T47D (cell line): ENCODE data around the gene MCUB.
"Not testable (repeated sequence)": the region's sequence is repeated elsewhere in the genome, so short reads cannot be mapped to it uniquely, and the experiment has no call there.

Source experiments
- DNase-seq, 2 experiments: peaks; one replicate each; pipeline versions ENCODE4 v3.0.0 to v3.0.0-alpha.2; 2011 to 2012; ENCODE audit warnings: low read depth in 1 of 2, low spot score in 1 of 2
- JUND ChIP-seq: IDR thresholded peaks from 2 replicates; pipeline ENCODE4 v1.6.1; 2012; ENCODE audit warnings: low read depth
- in situ Hi-C: cut with HindIII; loops from 2 replicates; pipeline ENCODE4 v1.10.0; 2016; ENCODE audit warnings: low sequenced_read_pairs, low pct_unique_long_range_greater_than_20kb

The MCUB gene

DNA sequence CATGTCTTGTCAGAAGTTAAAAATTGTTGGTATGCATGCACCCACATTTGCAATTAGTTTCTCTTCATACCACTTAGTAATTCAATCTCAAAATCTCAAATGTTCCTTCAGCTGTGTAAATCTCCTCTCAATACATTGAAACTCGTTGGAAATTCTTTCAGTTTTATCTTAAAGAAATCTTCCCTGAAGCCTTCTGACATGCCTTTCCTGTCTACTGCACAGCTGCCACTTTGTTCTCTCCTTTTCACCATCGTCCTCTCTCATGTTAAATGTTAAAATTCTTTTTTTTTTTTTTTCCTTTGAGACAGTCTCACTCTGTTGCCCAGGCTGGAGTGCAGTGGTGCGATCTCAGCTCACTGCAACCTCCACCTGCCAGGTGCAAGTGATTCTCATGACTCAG lies 30.9 kb downstream of the MCUB start:
- in situ Hi-C loops, result no loop called here
- peak in 1 of 2 experiments; percentile 61 for DNase-seq
- no peak for TF ChIP-seq JUND

DNA sequence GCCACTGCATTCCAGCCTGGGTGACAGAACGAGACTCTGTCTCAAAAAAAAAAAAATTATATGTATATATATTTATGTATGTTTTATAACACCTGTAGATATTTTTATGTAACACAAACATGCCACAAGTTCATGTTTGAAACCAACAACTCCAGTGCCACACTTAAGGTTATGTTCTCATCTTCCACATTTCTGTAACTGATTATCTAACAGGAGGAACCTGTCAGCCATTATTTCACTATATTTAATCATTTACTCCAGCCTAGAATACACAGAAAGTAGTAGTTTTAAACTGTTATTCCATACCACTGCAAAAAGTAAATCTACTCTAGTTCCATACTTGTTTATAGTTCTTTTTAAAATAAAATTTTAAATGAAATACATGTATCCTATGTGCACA lies 32.3 kb downstream of the MCUB start:
- TF ChIP-seq JUND, result no peak
- in situ Hi-C loops, result no loop called here
- no peak for DNase-seq

DNA sequence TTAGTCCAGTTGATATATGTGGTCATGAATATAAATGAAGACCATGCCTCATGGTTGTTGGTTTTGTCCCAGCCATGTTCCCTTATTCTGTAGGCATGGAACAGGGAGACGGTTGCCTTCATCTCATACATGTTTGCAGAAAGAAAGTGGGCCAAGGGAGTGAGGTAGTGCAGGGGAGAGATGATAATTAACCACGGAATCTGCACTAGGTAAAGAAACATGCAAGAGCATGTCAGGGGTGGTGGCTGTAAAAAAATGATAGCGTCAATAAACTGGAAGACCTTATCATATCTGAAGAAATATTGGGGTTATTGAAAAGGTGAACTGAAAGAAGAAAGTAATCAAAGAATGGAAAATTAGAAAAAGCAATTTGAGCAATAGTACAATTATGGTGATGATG lies 35.1 kb downstream of the MCUB start:
- in situ Hi-C loops, DNase-seq: not testable (repeated sequence)

DNA sequence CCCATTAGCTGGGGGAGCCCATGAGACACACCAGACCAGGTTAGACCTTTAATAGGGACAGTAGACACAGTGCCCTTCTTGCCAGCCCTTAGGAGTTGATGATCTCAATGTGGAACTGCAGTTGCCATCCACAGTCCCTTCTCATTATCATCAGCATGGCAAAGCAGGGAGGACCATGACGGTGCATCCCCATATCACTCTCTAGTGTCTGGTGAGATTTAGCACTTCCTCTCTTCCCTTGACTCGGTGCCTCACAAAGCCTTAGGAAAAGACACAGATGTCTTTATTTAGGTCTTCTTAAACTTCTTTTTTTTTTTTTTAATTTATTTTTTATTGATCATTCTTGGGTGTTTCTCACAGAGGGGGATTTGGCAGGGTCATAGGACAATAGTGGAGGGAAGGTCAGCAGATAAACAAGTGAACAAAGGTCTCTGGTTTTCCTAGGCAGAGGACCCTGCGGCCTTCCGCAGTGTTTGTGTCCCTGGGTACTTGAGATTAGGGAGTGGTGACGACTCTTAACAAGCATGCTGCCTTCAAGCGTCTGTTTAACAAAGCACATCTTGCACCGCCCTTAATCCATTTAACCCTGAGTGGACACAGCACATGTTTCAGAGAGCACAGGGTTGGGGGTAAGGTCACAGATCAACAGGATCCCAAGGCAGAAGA lies 36.5 kb downstream of the MCUB start:
- in situ Hi-C loops, DNase-seq: not testable (repeated sequence)

DNA sequence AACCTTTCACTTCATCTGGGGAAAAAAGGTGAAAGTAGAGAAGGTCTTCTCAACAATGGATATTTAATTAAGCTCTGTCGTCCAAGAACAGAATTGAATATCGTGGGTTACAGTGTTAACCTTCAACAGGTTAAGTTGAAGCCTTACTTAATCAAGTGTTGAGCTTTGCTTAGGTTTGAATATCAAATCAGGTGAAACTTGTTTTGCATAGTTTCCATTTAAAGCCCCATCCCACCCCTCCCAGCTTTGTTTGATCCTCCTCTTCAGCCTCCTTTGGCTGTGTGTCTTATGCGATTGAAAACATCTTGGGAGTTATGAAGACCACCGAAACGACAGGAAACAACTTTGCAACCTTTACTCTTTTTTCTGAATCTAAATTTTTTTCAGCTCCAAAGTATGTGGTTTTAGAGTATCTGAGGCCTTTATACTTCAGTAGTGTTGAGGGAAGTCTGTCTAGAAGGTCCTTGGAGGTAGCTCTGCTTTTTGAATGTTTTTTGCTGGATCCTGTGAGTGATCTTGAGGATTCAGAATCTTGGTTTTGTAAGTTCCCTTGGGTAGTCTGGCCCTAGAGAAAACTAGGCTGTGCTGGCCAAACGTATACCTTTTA lies 39.1 kb downstream of the MCUB start:
- TF ChIP-seq JUND, result no peak
- in situ Hi-C loops, result no loop called here
- DNase-seq, result no peak

DNA sequence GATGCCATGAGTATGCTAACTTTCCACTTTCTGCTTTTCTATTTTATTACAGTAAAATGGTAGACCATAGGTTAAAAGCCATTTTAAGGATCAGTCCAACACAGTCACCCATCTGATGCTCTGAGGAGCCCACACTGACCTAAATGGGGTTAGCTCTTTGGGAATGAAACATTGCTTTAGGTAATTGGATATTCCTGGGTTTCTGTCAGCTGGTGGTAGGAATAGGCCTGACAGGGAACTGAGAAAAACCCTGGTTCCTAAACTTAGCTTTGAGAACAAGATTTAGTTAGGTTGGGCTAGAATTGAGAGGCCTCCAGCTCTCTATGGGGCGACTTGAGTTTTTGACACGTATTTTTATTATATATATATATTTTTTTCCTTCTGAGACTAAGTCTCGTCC lies 40.4 kb downstream of the MCUB start:
- in situ Hi-C loops, result no loop called here
- no peak for TF ChIP-seq JUND
- no peak for DNase-seq

DNA sequence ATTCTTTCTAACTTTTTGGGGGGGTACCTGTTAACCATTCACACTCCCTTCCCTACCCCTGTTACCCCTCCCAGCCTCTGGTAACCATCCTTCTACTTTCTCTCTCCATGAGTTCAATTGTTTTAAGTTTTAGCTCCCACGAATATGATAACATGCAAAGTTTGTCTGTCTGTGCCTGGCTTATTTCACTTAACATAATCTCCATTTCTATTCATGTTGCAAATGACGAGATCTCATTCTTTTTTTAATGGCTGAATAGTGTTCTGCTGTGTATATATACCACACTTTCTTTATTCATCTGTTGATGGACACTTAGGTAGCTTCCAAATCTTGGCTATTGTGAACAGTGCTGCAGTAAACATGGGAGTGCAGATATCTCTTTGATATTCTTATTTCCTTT lies 41.3 kb downstream of the MCUB start:
- no peak for DNase-seq
- no peak for TF ChIP-seq JUND
- in situ Hi-C loops, result no loop called here

DNA sequence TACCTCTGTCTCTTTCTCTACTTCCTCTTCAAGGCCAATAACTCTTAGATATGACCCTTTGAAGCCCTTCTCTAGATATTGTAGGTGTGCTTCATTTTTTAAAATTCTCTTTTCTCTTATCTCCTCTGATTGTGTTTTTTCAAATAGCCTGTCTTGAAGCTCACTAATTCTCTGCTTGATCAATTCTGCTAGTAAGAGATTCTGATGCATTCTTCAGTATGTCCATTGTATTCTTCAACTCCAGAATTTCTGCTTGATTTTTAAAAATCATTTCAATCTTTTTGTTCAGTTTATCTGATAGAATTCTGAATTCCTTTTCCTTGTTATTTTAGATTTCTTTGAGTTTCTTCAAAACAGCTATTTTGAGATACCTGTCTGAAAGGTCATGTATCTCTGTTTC lies 47.9 kb downstream of the MCUB start:
- in situ Hi-C loops, result no loop called here
- no peak for DNase-seq

DNA sequence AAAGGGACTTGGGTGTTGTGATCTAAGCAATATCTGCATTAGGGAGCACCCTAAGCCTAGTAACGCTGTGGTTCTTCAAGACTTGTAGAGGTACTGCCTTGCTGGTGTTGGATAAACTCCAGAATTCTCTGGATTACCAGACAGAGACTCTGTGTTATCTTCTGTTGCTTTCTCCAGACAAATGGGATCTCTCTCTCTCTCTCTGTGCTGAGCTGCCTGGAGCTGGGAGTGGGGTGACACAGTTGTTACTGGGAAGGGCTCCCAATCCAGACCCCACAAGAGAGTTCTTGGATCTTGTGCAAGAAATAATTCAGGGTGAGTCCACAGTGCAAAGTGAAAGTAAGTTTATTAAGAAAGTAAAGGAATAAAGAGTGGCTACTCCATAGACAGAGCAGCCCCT lies 48.8 kb downstream of the MCUB start:
- no peak for DNase-seq
- in situ Hi-C loops, result no loop called here
- TF ChIP-seq JUND, result no peak

More for the DNA sequence above, 47.9 kb downstream of the MCUB start:
- no peak for TF ChIP-seq JUND

DNA sequence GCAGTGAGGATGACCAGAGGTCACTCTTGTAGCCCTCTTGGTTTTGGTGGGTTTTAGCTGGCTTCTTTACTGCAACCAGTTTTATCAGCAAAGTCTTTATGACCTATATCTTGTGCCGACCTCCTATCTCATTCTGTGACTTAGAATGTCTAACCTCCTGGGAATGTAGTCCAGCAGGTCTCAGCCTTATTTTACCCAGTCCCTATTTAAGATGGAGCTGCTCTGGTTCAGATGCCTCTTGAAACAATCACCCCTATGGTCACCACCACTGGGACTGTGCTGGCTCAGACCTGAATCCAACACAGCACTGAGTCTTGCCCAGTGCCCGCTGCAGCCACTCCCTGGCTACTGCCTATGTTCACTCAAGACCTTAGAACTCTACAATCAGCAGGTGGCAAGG lies 49.4 kb downstream of the MCUB start:
- in situ Hi-C loops, result no loop called here
- no peak for DNase-seq
- TF ChIP-seq JUND, result no peak

DNA sequence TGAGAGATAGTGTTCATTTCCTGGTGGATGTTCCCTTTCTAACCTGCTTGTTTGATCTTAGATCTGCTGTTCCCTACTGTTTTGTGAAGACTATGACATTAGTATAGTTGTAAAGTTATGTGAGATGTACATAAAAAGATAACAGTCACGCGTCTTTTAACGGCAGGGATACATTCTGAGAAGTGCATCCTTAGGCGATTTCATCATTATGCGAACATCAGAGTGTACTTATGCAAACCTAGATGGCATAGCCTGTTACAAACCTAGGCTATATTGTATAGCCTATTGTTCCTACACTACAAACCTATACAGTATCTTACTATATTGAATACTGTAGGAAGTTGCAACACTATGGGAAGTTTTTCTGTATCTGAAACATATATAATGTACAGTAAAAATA lies 50.4 kb downstream of the MCUB start:
- TF ChIP-seq JUND, result no peak
- no peak for DNase-seq
- in situ Hi-C loops, result no loop called here

DNA sequence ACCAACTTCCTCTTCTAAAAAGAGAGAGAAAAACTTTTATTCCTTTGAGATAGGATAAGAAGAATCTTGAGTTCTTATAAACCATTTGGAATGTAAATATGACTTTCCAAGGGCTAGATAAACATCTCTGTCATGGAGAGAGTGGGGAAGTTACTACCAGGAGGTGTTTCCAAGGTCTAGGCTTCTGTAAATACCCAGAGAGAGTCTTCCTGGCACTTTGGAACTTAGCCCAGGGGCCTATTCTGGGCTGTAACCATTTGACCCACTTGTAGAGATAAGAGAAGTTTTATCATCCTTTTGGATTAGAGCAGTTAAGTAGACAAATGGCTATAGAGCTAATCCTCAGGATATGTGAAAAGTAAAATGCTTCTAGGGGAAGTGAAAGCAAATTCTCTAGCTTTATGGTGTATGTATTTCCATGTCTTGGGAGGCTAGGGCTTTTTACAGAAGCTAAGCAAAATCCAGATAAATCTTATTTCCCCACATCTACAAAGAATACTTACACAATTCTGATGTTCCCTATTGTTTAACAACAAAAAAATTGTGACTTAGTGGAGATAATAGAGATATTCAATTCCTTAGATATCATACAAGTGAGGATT lies 51.1 kb downstream of the MCUB start:
- no peak for TF ChIP-seq JUND
- no peak for DNase-seq
- in situ Hi-C loops, result no loop called here

DNA sequence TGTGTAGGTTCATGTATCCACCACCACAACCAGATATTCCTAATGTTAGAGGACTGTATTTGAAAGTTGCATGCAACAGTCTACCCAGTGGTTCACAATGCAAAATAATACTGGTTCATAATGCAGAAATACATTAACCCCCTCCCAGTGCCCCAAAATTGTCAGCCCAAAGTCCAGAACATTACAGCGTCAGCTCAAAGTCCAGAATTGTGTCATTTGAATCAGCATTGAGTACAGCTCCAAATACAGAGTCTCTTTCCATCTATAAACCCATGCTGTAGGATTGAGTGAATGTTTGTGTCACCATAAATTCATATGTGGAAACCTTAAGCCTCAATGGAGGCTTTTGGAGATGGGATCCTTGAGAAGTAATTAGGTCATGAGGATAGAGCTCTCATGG lies 54.0 kb downstream of the MCUB start:
- TF ChIP-seq JUND, result no peak
- in situ Hi-C loops, result no loop called here
- DNase-seq, result no peak

DNA sequence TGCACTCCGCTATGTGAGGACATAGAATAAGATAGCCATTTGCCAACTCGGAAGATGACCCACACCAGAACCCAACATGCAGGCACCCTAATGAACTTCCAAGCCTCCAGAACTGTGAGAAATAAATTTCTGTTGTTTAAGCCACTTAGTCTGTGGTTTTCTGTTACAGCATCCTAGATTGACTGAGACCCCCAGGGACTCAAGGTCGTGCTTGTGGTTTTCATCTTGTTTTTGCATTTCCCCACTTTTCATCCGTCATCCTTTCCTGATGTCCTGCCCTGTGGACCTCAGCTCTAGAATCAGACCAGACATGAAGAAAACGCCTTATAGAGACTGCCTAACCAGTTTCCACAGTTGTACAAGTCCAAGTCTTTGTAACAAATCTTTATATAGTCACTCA lies 54.4 kb downstream of the MCUB start:
- no peak for TF ChIP-seq JUND
- DNase-seq, result no peak

More for the DNA sequence above, 54.4 kb downstream of the MCUB start:
- in situ Hi-C loops, result no loop called here
